Fibroblast of villous mesenchyme (primary cell): Measurements from ENCODE around the gene MDM4. TPM values are rescaled to one million over a fixed set of nuclear protein-coding genes. Genes with fewer than 3 reads are reported as not detected.
"Not testable (repeated sequence)": the region's sequence is repeated elsewhere in the genome, so short reads cannot be mapped to it uniquely, and the experiment has no call there.

Experiments used
- DNase-seq: peaks from one replicate; pipeline ENCODE4 v3.0.0-alpha.2; 2010; ENCODE audit warnings: low read depth
- H3K4me3 ChIP-seq: 2 replicates; pipeline ENCODE4 v1.5.1; 2011; ENCODE audit warnings: low read depth, mild to moderate bottlenecking, low read length
- total RNA-seq: library from RNA; depleted of rRNA; stranded (reverse); fragments of >200 nt; gene quantifications from 2 replicates; pipeline ENCODE4 v1.2.3, GENCODE V29; 2012
- TF ChIP-seq, protein P1 (sequence below): IDR thresholded peaks from 2 replicates; pipeline ENCODE4 v1.5.1; 2012; ENCODE audit warnings: low read depth, mild to moderate bottlenecking, low read length; ENCODE audit not compliant: insufficient read depth

MDM4 gene
- total RNA-seq, 1 donor: 32.4 TPM

DNA sequence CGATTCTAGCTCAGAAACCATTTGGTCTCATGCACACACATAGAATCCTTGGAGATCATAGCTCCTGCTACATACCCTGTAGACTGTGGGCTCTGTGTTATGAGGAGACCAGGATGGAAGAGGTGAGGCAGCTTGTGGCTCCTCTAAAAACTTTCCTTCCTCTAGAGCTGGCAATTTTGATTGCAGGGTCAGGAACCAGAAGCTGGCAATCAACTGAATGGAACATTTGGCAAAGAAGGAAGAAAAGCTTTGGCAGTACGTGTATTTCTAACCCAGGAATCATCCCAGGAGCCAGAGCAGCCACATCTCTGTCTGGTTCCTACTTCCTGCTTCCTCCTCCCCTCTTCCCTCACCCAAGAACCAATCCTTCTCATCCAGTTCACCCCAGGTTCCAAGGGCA is 37.3 kb upstream of the MDM4 start:
- TF ChIP-seq, protein P1, sequence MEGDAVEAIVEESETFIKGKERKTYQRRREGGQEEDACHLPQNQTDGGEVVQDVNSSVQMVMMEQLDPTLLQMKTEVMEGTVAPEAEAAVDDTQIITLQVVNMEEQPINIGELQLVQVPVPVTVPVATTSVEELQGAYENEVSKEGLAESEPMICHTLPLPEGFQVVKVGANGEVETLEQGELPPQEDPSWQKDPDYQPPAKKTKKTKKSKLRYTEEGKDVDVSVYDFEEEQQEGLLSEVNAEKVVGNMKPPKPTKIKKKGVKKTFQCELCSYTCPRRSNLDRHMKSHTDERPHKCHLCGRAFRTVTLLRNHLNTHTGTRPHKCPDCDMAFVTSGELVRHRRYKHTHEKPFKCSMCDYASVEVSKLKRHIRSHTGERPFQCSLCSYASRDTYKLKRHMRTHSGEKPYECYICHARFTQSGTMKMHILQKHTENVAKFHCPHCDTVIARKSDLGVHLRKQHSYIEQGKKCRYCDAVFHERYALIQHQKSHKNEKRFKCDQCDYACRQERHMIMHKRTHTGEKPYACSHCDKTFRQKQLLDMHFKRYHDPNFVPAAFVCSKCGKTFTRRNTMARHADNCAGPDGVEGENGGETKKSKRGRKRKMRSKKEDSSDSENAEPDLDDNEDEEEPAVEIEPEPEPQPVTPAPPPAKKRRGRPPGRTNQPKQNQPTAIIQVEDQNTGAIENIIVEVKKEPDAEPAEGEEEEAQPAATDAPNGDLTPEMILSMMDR: no peak
- H3K4me3 ChIP-seq: no peak overlapping the region
- DNase-seq: no peak

DNA sequence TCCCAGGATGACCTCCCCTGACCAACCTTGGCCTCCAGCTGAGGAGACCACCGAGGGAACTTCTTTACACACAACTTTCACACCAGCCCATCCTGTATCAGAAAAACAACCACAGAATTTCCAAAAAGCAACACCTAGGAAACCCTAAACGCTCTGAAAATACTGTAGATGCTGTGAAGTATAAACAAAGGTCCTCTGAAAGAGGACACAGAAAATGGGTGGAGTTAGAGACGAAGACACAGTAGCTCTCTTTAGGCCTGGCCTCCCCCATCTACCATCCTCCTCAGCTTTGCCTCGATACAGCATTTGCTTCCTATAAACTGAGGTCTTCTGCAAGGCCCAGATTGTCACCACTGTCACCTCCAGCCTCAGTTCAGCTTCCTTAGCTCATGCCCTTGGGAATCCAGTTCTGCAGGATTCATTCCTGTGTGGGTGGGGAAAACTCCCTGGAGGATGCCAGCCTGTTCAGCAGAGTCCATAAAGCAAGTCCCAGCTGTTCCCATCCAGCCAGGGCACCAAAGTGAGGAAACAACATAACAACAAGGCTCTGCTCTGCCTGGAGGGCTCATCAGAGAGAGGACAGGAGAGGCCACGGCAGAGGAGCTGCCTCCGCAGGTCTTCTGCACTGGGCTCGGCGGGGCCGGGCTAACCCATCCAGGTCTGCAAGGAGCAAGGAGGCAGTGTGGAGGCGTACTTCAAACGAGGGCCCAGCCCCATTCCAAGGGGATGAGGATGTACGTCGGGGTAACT is 36.6 kb upstream of the MDM4 start:
- TF ChIP-seq, protein P1: no peak
- DNase-seq: no peak

DNA sequence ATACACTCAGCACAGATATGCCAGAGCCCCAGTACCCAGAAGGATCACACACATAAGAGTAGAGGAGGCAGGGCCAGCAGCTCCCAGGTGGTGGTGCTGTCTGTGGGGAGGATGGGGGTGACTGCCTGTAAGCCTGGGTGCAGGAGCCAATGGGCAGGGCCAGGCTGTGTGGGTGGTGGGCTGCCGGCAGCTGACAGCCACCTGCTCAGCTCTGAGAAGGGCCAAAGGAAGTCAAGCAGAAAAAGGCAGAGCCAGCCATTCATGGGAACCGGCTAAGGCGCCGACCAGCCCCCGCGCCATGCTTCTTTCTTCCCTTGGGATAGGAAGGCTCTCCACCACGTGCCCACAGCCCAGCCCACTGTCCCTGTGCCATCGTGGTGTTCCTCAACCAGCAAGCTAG is 35.7 kb upstream of the MDM4 start:
- TF ChIP-seq, protein P1: no peak
- no peak for DNase-seq
- H3K4me3 ChIP-seq: no peak overlapping the region

More for the DNA sequence above, 36.6 kb upstream of the MDM4 start:
- H3K4me3 ChIP-seq: no peak overlapping the region

DNA sequence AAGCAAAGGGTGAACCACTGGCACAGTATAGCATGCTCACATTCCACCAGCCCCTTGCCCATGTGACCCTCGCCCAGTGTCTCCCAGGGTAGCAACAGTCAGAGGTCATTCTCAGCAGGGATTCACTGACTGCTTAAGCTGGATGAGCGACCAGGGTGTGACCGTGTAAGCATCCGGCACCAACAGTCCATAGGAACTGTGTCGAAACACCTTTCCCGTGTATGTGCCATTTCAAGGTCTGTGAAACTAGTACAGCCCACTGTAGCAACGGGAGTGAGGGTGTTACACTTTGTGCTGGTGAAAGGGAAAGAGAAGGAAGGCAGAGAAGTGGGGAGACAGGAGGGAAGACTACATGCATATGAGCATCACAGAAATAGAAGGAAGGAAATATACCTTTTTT is 32.4 kb upstream of the MDM4 start:
- TF ChIP-seq, protein P1: no peak
- DNase-seq: no peak
- H3K4me3 ChIP-seq: no peak overlapping the region

DNA sequence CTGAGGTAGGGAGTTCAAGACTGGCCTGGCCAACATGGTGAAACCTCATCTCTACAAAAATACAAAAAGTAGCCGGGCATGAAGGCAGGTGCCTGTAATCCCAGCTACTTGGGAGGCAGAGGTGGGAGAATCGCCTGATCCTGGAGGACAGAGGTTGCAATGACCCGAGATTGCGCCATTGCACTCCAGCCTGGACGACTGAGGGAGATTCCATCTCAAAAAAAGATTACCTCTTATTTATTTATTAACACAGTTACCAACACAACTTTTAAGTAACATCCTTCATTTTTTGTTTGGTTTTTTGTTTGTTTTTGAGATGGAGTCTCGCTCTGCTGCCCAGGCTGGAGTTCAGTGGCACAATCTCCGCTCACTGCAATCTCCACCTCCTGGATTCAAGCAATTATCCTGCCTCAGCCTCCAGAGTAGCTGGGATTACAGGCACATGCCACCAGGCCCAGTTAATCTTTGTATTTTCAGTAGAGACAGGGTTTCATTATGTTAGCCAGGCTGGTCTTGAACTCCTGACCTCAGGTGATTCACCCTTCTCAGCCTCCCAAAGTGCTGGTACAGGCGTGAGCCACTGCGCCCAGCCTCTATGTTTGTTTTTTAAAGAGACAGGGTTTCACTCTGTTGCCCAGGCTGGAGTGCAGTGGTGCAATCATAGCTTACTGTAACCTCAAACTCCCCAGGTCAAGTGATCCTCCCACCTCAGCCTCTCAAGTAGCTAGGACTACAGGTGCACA is 29.5 kb upstream of the MDM4 start:
- not testable (repeated sequence) for H3K4me3 ChIP-seq, DNase-seq

DNA sequence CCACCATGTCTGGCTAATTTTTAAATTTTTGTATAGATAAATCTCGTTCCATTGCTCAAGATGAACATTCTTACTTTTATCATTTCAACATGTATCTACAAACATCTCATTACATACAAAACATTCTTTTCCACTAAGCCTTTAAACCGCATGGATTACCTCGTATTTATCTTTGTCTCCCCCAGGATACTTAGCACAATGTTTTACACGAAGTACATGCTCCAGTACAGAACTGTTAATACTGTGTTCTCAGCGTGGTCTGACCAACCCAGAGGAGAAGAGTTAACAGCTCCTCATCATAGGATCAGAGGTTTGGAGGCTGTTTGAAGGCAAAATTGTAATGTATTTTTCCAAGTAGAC is 29.0 kb upstream of the MDM4 start:
- DNase-seq: peak; percentile 96
- TF ChIP-seq, protein P1: no peak
- H3K4me3 ChIP-seq: no peak overlapping the region

DNA sequence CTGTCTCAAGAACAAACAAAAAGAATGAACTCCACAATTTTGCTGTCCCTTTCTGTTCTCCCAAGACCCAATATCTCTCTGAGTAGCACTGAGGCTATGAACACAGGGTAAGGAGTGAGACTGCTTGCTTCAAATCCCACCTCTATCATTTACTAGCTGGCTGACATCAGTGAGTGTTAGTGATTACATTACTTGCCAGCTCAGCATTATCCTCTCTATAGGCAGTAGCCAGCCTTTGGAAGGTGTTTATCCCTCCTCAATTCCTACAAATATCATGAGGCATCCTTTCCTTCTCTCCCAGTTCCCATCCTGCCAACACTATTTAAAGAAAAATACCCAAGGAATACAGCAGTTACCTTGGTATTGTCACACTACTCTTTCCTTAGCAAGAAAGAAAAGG is 24.6 kb upstream of the MDM4 start:
- no peak overlapping the region for H3K4me3 ChIP-seq
- TF ChIP-seq, protein P1: no peak
- no peak for DNase-seq
